HG03378 (cell line): ENCODE measurements around the gene FAR1.
"Not testable (repeated sequence)": the region's sequence is repeated elsewhere in the genome, so short reads cannot be mapped to it uniquely, and the experiment has no call there.

Experiments
- ATAC-seq: cut with Tn5 transposase; IDR thresholded peaks from one replicate; pipeline ENCODE4 v1.9.1; 2021; ENCODE audit warnings: mild to moderate bottlenecking, moderate library complexity; ENCODE audit not compliant: unreplicated experiment

Gene FAR1

DNA sequence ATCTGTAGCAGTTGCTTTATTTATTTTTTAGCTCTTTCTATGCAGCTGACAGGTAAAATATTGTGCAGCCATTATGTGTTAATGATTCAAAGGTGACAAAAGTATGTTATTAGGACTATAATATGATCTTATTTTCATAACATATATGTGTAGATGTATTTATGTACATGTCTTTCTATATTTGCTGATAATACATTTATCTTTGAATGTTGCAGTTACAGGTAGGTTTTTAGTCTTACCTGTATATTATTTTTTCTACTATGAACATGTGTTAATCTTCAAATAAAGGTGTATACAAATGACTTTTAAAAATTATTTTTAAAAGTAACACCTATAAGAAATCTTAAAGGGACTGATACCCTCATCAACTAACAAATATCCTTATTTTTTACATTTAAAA, 33.6 kb downstream of the FAR1 start:
- no peak for ATAC-seq

DNA sequence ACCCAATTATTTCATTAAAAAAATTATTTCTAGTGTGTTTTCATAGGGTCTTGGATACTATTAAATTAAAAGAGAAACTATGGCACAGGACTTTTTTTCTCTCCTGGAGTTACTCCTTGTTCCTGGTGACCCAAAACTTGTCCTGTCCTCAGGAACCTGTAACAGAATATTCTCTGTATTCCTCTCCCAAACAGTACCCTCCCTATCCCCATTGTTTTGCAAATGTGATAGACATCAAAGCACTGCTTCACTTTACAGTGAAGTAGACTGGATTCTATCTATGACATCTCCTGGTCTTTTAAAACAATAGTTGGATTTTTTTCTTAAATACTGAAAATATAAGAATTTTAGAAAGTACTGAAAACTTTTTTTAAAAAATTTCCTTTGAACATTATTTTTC, 37.2 kb downstream of the FAR1 start:
- no peak for ATAC-seq

DNA sequence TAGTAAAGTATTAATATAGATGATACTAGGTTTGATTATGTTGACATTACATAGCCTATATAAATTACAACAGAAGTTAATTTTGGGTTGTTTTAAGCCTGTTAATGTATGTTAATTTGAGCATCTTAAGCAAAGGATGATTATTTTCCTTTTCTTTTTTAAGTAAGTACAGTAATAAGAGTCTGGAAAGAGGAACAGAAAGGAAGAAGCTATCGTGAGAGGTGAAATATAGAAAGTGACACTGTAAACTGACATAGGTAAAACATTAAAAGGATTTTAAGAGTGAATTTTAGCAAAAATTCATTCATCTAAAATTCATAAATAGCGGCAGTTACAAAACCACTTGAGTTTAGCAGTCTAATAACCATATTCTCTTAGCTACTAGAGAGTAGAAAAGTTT, 45.5 kb downstream of the FAR1 start:
- no peak for ATAC-seq

DNA sequence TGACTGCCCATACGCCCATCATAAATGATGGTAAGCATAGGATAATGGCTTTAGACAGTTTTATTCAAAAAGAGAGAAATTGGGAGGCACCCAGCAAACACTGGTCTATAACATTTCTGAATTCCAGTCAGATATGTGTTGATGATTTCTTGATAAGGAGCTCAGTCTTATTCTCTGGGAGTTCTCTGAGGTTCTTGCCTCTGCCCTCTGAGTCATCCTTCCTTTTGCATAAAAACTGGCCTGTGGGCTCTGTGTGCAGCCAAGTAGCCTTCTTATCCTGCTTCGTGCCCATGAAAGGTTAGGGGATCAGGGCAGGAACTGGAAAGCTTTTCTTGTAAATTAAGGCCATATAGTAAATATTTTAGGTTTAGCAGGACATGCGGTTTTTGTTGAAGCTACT, 48.9 kb downstream of the FAR1 start:
- no peak for ATAC-seq

DNA sequence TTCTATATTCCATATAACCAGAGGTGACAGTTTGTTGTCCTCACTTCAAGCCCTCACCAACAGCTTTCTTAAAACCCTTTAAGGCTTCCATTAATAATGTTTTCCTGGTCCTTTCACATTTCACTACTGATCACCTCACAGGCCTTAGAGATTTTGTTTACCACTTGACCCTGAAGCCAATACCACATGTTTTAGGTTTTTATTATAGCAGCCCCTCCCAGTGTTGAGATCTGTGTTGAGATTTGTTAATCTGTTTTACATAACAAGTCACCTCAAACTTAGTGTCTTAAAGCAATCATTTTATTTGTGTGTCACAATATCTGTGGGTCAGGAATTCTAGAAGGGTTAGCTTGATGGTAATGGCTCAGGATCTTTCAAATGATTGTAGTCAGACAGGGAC, 49.9 kb downstream of the FAR1 start:
- ATAC-seq: no peak

DNA sequence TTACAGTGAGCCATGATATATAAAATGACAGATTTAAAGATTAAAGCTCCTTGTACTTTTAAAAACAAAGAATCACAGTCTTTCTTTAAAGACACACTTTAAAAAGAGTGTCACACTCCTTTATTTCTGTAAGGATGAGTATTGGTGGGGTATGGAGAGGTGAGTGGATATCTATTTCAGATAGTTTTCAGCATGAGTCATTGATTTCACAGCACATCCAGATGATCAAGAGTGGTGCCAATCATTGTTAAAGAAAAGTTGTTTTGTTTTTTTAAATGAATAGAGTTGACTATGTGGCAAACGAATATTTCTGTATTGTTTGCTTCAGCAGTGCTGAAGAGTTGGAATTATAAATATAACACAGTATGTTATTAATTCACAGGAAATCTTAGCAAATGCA, 52.5 kb downstream of the FAR1 start:
- no peak for ATAC-seq

DNA sequence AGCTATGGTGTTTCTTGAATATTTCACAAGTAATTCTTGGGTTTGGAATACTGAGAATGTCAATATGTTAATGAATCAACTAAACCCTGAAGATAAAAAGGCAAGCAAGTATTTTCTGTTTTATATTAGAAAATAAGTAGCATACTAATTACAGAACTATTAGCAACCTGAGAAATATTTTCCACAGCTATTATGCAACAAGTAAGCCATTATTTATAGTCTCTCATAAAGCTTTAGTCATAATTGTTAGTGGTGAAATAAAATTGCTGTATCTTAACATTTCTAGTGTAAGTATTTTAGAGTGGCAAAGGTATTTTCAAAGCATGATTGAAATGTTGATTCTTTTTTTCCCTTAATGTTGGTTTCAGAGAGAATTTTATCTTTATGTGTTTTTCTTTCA, 53.3 kb downstream of the FAR1 start:
- no peak for ATAC-seq

DNA sequence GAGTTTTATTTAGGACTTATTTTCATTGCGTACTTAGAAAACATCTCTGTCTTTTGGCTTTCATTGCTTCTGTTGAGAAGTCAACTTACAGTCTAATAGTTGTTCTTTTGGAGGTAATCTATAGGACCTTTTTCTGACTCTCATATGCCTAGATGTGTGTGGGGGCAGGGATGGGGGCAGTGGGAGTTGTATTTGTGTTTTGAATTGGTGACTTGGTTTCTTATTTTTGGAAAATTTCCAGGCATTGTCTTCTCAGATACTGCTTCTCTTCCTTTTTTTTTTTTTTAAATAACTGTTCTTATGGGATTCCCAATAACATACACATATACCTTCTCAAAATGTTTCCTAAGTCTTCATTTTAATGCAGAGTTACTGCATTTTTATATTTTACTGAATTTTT, 58.0 kb downstream of the FAR1 start:
- no peak for ATAC-seq

DNA sequence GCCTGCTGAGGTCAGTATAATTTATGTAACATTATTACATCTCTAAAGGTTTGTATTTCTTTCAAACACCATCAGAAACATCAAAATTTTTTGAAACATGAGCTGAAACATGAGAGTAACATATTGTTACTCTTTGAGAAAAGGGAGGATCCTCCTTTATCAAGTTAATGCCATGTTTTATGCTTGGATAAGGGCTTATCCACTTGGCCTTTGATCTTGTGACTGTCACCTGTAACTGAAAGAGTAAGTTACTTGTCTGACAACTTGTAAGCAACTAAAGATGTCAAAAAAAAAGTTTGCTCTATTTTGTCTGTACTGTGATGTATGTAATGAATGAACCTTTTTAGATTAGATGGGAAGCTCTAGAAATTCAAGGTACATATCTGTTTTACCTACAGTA, 59.6 kb downstream of the FAR1 start:
- ATAC-seq: no peak

DNA sequence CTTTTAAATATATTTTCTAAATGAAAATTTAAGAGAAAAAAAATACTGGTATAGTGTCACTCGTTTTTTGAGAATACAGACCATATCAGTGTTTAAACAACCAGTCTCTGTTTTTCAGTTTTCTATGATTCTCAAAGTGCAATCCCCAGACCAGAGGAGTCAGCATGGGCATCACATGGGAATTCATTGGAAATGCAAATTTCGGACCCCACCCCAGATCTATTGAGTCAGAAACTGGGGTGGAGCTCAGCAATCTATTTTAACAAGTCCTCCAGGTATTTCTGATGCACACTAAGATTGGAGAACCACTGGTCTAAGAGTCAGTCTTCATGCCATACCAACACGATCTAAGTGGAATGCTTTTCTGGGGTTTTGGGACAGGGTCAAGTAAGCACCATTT, 66.1 kb downstream of the FAR1 start:
- ATAC-seq: no peak

DNA sequence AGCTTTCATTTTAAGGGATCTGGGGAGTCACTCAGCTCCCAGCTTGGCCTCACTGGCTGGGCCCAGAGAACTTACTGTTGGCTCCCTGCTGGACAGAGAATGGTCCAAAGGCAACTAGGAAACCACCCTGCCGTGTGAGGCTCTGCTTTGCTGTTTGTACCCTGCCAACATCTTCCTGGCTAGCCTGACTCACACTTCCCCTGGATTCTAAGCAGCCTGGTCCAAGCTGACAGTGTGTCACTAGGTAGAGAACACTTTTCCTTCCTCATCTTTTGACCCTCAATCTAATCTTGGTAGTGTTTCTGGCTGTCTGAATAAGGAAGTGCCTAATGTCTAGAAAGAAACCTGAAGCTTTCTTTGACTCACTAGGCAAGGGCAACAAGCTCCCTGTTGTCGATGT, 76.7 kb downstream of the FAR1 start:
- no peak for ATAC-seq

DNA sequence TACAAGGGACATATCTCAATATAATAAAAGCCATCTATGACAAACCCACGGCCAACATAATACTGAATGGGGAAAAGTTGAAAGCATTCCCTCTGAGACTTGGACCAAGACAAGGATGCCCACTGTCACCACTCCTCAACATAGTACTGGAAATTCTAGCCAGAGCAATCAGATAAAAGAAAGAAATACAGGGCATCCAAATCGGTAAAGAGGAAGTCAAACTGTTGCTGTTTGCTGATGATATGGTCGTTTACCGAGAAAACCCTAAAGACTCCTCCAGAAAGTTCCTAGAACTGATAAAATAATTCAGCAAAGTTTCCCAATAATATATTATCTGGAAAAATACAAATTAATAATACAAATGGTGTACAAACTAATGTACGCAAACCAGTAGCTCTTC, 84.8 kb downstream of the FAR1 start:
- not testable (repeated sequence) for ATAC-seq

DNA sequence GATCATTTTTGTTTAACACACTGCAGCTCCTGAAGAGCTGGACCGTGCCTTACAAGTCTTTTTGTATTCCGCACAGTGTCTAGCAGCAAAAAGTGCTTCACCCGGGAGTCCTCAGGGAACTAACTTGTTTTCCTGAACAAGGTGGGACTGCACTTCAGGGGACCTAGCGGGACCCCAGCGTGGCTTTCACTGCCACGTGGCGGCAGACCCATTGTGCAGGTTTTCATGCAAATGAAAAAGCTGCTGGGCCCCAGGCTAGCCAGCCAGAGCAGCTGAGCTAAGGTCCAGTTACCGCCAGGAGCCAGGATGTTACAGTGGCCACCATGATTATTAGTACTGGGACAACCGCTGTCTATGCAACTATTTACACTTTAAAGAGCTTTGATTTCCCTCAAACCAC, 90.6 kb downstream of the FAR1 start:
- no peak for ATAC-seq

DNA sequence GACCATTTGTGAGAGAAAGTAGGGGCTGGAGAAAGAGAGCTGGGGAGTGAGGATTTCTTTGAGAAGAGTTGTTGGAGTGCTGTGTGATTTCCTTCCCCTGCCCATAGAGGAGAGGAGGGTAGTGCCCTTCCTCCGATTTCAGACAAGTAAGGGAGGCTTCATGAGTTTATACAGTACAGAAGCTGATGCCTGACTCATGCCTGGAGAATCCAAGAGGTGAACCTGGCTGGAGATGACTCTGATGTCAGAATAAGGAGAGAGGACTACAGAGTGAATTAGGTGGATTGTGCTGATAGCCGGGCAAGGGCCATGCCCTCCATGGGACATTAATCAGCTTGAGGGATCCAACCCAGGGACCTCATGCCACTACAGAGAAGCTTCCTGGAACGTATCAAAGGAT, 91.6 kb downstream of the FAR1 start:
- no peak for ATAC-seq

DNA sequence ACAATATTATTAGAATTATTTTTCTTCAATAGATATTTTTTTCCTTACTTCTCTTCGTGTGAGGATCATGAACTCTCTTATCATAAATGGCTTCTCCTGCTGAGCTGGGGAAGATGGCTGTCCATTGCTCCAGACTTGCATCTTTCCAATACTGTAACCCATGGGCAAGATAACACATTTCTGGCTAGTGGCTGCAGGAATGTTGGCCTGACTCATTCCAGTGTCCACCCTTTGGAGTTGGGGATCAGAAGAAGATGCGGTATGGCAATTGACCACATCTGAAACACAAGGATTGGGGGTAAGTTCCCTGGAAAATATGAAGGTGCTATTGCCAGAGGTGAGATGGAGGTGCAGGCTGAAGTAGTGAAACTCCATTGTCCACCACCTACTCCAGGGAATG, 92.8 kb downstream of the FAR1 start:
- no peak for ATAC-seq

DNA sequence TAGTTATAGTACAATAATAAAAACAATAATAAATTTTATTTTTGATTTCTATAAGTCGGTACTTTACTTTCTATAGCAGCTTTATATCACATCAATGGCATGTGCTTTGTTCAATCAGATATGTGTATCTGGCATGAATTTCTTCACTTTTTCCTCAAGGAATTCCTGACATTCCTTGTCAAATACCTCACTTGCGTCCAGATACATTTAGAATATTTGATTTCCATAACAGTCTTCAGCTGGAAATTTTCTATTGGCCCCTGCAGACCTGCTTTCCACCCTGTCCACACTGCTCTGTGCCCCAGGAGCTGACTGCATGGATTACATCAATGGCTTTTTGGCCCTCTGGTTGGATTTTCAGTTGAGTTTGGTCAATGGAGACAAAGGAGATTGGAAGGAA, 93.2 kb downstream of the FAR1 start:
- no peak for ATAC-seq

DNA sequence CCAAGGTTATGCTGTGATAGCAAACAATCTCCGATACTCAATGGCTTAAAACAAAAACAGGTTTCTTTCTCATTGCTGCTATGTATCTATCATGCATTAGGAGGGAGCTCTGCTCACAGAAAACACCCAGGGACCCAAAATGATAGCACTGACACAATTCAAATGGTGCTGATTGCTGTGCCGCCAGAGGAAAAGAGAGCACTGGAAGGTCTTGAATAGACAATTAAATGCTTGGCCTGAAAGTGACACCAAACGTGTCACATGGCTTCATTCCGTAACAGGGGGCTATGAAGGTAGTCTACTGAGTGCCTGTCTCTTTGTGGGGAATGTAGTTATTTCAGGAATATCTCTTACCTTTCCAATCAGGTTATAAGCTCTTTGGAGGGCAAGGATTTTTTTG, 94.2 kb downstream of the FAR1 start:
- ATAC-seq: no peak

DNA sequence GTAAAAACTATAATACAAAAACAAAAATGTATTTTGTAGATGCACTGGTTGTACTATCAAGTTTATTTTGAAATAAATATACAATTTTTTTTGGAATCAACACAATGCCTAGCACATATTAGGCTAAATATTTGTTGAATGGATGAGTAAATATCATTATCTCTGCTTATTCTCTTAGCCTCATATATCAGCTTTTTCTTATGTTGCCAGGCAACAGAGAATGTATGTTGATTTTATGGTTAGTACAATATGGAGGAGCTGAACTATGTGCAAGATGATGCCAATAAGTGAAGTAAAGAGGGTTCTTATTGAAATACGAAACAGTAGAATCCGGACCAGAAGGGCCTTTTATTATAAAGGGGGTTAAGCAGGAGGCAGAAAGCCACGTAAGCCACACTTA, 94.9 kb downstream of the FAR1 start:
- no peak for ATAC-seq

DNA sequence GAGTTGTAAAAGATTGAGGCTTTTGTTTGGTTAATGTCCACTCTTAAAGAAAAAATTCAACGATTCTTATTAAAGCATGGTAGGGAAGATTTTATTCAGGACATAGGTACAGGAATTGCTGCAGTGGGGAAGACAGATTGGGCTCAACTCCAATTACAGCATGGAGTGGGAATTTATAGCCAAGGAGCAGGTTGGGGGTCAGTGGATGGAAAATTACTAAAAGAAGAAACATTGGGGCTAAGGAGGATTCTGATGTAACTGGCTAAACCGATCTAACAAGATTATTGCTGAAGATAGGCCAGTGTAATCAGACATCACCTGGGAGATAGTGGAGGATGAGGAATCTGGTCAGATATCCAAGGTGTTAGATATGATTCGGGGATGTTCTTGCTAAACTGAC, 97.4 kb downstream of the FAR1 start:
- no peak for ATAC-seq

DNA sequence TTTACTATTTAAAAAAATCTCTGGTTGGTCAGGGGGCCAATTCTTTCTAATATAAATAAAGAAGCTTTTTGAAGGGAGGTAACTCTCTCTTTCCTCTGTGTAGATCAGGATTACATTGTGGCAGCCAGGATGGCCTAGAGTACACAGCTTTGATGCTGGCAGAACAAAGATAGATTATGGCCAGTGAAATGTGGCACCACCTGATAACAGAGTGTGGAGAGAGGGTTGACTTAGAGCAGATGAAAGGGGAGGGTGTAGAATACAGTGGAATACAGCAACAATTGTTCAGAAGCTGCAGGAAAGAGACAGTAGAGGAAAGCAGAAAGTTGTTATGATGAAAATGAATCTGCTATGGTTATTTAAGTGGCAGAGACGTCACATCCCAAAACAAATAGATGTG, 99.0 kb downstream of the FAR1 start:
- no peak for ATAC-seq

DNA sequence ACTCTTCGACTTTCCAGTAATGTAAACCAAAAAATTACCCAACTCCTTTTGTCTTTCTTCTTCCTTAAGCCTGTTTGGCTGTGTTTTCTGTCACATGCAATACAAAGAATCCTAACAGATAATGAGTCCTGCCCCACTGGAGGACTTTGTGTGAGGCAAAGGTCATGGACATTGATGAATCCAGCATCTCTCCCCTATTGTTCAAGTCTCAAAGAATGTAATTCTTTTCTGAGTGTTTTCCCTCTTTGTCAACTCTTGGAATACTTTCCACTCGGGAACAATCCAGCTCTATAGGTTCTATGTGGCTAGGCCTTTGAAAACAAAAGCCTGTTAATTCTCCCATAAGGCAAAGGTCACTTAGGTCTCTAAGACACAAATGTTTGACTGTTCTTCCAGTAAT, 100.7 kb downstream of the FAR1 start:
- ATAC-seq: no peak

DNA sequence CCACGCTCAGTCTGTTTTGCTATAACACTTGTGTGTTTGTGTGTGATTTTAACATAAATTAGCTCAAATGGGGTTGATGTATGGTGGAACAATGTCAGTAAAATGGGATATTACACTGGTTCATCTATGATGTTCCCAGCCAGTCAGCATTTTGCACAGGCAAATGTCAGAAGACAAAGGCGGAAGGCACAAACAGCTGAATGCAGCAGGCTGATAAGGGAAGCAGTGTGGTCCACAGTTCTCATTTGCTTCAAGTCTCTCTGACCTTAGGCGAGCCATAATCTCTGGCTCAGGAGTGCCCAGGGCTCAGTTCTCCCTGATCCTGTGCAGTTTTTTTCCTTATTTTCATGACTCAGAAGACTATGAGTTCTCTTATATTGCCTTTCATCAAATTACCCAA, 102.7 kb downstream of the FAR1 start:
- no peak for ATAC-seq

DNA sequence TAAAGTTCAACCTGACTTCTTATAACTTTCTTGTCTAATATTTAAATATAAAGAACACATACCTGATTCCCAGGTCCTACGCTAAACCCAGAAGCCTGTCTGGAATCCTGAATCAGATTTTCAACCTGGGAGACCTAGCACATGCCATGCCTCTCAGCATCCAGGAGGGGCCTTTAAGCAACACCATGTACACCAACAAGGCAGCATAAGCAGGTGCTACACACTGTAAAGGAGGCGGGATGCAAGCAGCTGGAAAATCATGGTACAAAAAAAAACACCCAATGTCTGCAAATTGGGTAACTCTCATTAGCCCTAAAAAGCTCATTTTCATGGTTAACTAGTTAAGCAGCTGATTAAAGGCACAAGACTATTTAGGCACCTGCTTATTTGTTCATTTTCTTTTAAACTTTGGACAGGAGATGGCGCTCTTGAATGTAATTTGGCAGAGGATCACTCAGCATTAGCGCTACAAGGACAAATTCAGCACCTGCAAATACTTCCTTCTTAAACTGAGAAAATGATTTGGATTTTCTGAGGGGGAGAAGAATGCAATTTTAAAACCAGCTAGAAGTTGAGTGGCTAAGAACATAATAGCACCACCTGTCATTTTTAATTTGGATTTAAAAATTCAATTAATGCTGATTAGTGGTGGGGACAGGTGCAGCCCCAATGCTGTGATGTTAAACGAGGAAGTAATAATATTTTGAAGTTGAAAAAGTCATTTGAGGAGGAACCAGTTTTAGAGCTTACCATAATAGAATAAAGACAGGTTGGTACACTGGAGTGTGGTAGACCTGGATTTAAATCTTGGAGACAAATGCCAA, 104.0 kb downstream of the FAR1 start:
- peak; percentile 78 for ATAC-seq
